C4-2B (cell line): ENCODE data around the gene EXOSC2.

Experiments used
- ZFX ChIP-seq: fragments of 450-650 bp; IDR thresholded peaks from 2 replicates; pipeline ENCODE4 v1.6.1; 2017
- TF ChIP-seq, protein P1 (sequence below): fragments of 450-650 bp; conservative IDR thresholded peaks from 2 replicates; pipeline ENCODE4 v1.5.1; 2017; ENCODE audit warnings: mild to moderate bottlenecking

DNA sequence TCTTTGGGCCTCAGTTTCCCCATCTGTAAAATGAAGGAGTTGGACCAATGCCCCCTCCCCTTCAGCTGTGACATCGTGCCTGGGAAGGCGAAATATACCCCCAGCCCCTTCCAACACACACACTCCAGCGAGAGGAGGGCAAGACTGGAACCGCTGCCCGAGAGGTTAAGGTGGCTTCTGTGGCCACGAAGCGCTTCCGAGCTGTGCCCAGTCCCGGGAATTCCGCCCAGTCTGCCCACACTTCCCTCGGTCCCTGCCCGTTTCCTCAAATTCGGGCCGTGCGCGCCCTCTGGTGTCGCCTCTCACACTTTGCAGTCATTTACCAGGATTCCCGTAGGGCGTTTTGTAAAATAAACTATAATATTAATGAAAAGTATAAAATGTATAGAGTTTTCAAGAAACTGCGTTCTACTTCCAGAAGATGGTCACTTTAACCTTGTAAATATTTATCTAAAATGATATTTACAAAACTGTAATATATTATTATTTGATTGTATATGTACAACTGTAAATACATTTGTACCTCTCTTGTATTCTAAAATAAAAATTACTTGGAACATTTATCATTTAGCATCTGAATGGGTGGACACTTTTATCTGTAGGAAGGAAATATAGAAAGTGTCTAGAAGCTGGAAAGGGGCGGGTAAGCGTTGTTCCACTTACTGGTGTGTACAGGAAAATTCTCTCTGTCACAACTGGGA lies 11.0 kb upstream of the EXOSC2 start:
- TF ChIP-seq, protein P1, sequence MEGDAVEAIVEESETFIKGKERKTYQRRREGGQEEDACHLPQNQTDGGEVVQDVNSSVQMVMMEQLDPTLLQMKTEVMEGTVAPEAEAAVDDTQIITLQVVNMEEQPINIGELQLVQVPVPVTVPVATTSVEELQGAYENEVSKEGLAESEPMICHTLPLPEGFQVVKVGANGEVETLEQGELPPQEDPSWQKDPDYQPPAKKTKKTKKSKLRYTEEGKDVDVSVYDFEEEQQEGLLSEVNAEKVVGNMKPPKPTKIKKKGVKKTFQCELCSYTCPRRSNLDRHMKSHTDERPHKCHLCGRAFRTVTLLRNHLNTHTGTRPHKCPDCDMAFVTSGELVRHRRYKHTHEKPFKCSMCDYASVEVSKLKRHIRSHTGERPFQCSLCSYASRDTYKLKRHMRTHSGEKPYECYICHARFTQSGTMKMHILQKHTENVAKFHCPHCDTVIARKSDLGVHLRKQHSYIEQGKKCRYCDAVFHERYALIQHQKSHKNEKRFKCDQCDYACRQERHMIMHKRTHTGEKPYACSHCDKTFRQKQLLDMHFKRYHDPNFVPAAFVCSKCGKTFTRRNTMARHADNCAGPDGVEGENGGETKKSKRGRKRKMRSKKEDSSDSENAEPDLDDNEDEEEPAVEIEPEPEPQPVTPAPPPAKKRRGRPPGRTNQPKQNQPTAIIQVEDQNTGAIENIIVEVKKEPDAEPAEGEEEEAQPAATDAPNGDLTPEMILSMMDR, result peak; percentile 91
- no peak for TF ChIP-seq ZFX
